Prostate gland (tissue), 2 donors: ENCODE results near the gene GUK1. TPM values are rescaled to one million over a fixed set of nuclear protein-coding genes. Genes with fewer than 3 reads are reported as not detected.
A peak's percentile ranks its signal among the peaks of the same experiment; 100 is the strongest.

Experiments
- DNase-seq: peaks from one replicate; pipeline ENCODE4 v3.0.0-alpha.2; 2019; ENCODE audit warnings: low spot score
- H3K27ac ChIP-seq, 2 donors: fragments of 200-600 bp; sonication (generic); 2 replicates each; pipeline ENCODE4 v1.5.1; 2017 to 2019
- H3K27me3 ChIP-seq: fragments of 200-600 bp; sonication (generic); replicated peaks from 2 replicates; pipeline ENCODE4 v1.5.1; 2019; ENCODE audit not compliant: insufficient read depth
- H3K36me3 ChIP-seq, 2 donors: fragments of 200-600 bp; sonication (generic); 1 replicate in 1 of 2; 2 replicates in 1 of 2; pipeline versions ENCODE4 v1.5.1 to v1.8.1; 2017 to 2019
- H3K4me1 ChIP-seq: fragments of 200-600 bp; sonication (generic); replicated peaks from 2 replicates; pipeline ENCODE4 v1.5.1; 2019
- H3K4me3 ChIP-seq, 2 donors: fragments of 200-600 bp; sonication (generic); 2 replicates each; pipeline ENCODE4 v1.5.1; 2017 to 2019
- H3K9me3 ChIP-seq: fragments of 200-600 bp; sonication (generic); 2 replicates; pipeline ENCODE4 v1.5.1; 2017
- POLR2A ChIP-seq: fragments of 450-650 bp; IDR thresholded peaks from one replicate; pipeline ENCODE4 v1.6.1; 2016; ENCODE audit warnings: antibody characterized with exemption, mild to moderate bottlenecking
- POLR2AphosphoS5 ChIP-seq: sonication (generic); formaldehyde crosslinking; IDR thresholded peaks from one replicate; pipeline ENCODE4 v1.6.1; 2017; ENCODE audit warnings: antibody characterized with exemption
- WGBS: methylation state at CpG from one replicate; pipeline ENCODE4 v1.1.5; 2018; 5-methylcytosine and 5-hydroxymethylcytosine counted together
- intact Hi-C: fragments of 100-400 bp; cut with DNase I; formaldehyde crosslinking; loops from one replicate; pipeline ENCODE4 v1.14.2; 2022
- total RNA-seq, 2 donors: library from RNA; depleted of rRNA; stranded (reverse); fragments of >200 nt; gene quantifications; one replicate each; pipeline ENCODE4 v1.1.0, GENCODE V29; 2016
- TF ChIP-seq, protein P1 (sequence below), 4 experiments: fragments of 200-600 bp in 2 of 4; fragments of 450-650 bp in 2 of 4; sonication (generic) in 2 of 4; IDR thresholded peaks; 1 replicate in 3 of 4; 2 replicates in 1 of 4; pipeline ENCODE4 v1.5.1; 2016 to 2019; ENCODE audit warnings: antibody characterized with exemption in 4 of 4, mild to moderate bottlenecking in 2 of 4, moderate library complexity in 2 of 4

Gene GUK1
- total RNA-seq, 2 donors from 2014 or later: 250 to 458 TPM

GRCh38 chr1:228160201-228160761, 20.2 kb downstream of the GUK1 start:
- no peak for DNase-seq
- no peaks in the 10 kb centered on the region for H3K36me3 ChIP-seq
- intact Hi-C loops: loop anchor here (10.0 kb wide), 1 partner anchor 325 kb away; the partner anchor contains the start of gene RNF187
- 76% methylated on average over 15 of the region's 15 CpGs for WGBS
- no peaks in the 10 kb centered on the region for H3K27me3 ChIP-seq
- TF ChIP-seq, protein P1, sequence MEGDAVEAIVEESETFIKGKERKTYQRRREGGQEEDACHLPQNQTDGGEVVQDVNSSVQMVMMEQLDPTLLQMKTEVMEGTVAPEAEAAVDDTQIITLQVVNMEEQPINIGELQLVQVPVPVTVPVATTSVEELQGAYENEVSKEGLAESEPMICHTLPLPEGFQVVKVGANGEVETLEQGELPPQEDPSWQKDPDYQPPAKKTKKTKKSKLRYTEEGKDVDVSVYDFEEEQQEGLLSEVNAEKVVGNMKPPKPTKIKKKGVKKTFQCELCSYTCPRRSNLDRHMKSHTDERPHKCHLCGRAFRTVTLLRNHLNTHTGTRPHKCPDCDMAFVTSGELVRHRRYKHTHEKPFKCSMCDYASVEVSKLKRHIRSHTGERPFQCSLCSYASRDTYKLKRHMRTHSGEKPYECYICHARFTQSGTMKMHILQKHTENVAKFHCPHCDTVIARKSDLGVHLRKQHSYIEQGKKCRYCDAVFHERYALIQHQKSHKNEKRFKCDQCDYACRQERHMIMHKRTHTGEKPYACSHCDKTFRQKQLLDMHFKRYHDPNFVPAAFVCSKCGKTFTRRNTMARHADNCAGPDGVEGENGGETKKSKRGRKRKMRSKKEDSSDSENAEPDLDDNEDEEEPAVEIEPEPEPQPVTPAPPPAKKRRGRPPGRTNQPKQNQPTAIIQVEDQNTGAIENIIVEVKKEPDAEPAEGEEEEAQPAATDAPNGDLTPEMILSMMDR (IDR thresholded peaks at IDR 0.05): no peak
- TF ChIP-seq POLR2A (no peak), POLR2AphosphoS5 (no peak)
- H3K4me1 ChIP-seq: no peaks in the 10 kb centered on the region
- H3K27ac ChIP-seq: no peak overlapping the region
- no peaks in the 10 kb centered on the region for H3K9me3 ChIP-seq
- H3K4me3 ChIP-seq: no peak overlapping the region

DNA sequence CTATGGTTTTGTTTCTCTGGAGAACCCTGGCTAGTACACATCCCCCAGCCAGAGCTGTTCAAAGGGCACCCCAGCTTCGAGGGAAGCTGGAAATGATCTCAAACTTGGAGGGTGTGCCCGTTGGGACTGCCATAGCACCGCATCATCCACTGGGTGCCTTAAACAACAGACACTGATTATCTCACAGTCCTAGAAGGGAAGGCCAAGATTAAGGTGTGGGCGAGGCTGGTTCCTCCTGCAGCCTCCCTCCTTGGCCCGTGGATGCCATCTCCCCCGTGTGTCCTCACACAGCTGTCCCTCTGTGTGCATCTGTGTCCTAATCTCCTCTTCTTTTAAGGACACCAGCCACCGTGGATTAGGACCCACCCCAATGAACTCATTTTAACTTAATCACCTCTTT, 21.3 kb downstream of the GUK1 start:
- intact Hi-C loops: loop anchor here (10.0 kb wide), 1 partner anchor 323 kb away; the partner anchor contains the start of gene RNF187
- Histone ChIP-seq H3K4me3 (no peak overlapping the region), H3K4me1 (no peaks in the 10 kb centered on the region), H3K27me3 (no peaks in the 10 kb centered on the region), H3K9me3 (no peaks in the 10 kb centered on the region), H3K36me3 (no peaks in the 10 kb centered on the region), H3K27ac (no peak overlapping the region)
- TF ChIP-seq POLR2A: no peak
- TF ChIP-seq, protein P1 (IDR thresholded peaks at IDR 0.05): no peak
- no peak for TF ChIP-seq POLR2AphosphoS5
- 36% methylated on average over 7 of the region's 7 CpGs for WGBS
- DNase-seq: no peak

DNA sequence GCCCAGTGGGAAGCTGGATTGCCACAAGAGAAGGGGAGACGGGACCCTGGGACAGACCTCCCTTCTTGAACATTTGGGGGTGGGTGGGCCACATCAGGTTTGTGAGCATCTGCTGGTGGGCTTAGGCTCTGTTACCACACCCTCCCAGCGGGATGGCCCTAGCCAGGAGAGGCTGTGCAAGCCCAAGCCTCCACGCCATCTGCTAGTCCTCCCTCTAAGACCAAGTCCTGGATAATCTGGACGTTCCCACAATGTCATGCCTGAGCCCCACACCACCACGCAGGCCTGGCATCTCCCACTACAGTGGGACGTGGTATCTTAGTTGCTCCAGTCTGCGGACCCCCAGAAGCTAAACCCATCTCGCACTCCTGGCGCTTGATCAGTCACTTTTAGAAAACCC, 21.8 kb downstream of the GUK1 start:
- 81% methylated on average over 9 of the region's 9 CpGs for WGBS
- Histone ChIP-seq H3K36me3 (no peaks in the 10 kb centered on the region), H3K4me3 (no peak overlapping the region), H3K27me3 (no peaks in the 10 kb centered on the region), H3K4me1 (peaks cover 3% of the 10 kb centered on the region), H3K27ac (no peak overlapping the region), H3K9me3 (no peaks in the 10 kb centered on the region)
- DNase-seq: no peak
- intact Hi-C loops: loop anchor here (10.0 kb wide), 1 partner anchor 323 kb away; the partner anchor contains the start of gene RNF187
- no peak for TF ChIP-seq POLR2AphosphoS5

GRCh38 chr1:228162286-228163006, 22.4 kb downstream of the GUK1 start:
- no peak for DNase-seq
- Histone ChIP-seq H3K27ac (peak overlapping the region in 1 of 2 donors; percentile 31), H3K27me3 (no peaks in the 10 kb centered on the region), H3K36me3 (no peaks in the 10 kb centered on the region), H3K4me3 (no peak overlapping the region), H3K9me3 (no peaks in the 10 kb centered on the region), H3K4me1 (peaks cover 5% of the 10 kb centered on the region)
- intact Hi-C loops: loop anchor here (10.0 kb wide), 1 partner anchor 322 kb away; the partner anchor contains the start of gene RNF187
- no peak for TF ChIP-seq POLR2A
- no peak for TF ChIP-seq POLR2AphosphoS5
- TF ChIP-seq, protein P1 (IDR thresholded peaks at IDR 0.05): no peak
- WGBS: 21% methylated on average over 14 of the region's 14 CpGs

GRCh38 chr1:228163007-228163753, 23.1 kb downstream of the GUK1 start:
- intact Hi-C loops: loop anchor here (10.0 kb wide), 1 partner anchor 322 kb away; the partner anchor contains the start of gene RNF187
- Histone ChIP-seq H3K4me1 (peaks cover 5% of the 10 kb centered on the region), H3K27me3 (no peaks in the 10 kb centered on the region), H3K27ac (peak overlapping the region in 1 of 2 donors; percentile 31), H3K4me3 (no peak overlapping the region), H3K36me3 (no peaks in the 10 kb centered on the region), H3K9me3 (no peaks in the 10 kb centered on the region)
- WGBS: 30% methylated on average over 28 of the region's 30 CpGs
- TF ChIP-seq POLR2A: peak; percentile 65
- TF ChIP-seq, protein P1 (IDR thresholded peaks at IDR 0.05): no peak
- TF ChIP-seq POLR2AphosphoS5: no peak
- DNase-seq: no peak
